Fibroblast of pulmonary artery (primary cell): ENCODE data around the gene NRXN3.
A peak's percentile ranks its signal among the peaks of the same experiment; 100 is the strongest.

Experiments
- DNase-seq: peaks from one replicate; pipeline ENCODE4 v3.0.0-alpha.2; 2010; ENCODE audit warnings: low read depth
- H3K4me3 ChIP-seq: replicated peaks from 2 replicates; pipeline ENCODE4 v1.5.1; 2011; ENCODE audit warnings: low read depth, mild to moderate bottlenecking, control low read depth, low read length, moderate library complexity
- TF ChIP-seq, protein P1 (sequence below): IDR thresholded peaks from 2 replicates; pipeline ENCODE4 v1.5.1; 2011; ENCODE audit warnings: mild to moderate bottlenecking, control low read depth, low read length, inconsistent platforms; ENCODE audit errors: missing control alignments

Gene NRXN3

DNA sequence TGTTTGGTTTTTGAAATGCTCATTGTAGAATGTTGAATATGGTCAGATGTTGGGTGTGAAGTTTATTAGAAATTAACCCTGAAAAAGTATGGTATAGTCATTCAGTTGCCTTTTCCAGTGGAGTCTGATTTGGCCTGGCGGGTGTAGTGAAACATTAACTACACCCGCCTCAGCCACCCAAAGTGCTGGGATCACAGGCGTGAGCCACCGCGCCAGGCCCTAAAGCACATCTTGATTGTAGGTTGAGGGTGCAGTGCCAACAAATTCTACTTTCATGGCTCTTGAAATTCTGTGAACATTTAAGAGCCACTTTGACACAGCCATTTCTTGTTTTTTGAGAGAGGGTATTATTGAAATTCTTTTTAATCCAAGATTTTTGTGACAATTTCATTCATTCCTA lies 1416.2 kb downstream of the NRXN3 start:
- H3K4me3 ChIP-seq = no peak overlapping the region
- DNase-seq = no peak
- TF ChIP-seq, protein P1, sequence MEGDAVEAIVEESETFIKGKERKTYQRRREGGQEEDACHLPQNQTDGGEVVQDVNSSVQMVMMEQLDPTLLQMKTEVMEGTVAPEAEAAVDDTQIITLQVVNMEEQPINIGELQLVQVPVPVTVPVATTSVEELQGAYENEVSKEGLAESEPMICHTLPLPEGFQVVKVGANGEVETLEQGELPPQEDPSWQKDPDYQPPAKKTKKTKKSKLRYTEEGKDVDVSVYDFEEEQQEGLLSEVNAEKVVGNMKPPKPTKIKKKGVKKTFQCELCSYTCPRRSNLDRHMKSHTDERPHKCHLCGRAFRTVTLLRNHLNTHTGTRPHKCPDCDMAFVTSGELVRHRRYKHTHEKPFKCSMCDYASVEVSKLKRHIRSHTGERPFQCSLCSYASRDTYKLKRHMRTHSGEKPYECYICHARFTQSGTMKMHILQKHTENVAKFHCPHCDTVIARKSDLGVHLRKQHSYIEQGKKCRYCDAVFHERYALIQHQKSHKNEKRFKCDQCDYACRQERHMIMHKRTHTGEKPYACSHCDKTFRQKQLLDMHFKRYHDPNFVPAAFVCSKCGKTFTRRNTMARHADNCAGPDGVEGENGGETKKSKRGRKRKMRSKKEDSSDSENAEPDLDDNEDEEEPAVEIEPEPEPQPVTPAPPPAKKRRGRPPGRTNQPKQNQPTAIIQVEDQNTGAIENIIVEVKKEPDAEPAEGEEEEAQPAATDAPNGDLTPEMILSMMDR = no peak

GRCh38 chr14:79586989-79587598 lies 1416.9 kb downstream of the NRXN3 start:
- H3K4me3 ChIP-seq = no peak overlapping the region
- TF ChIP-seq, protein P1 = no peak
- DNase-seq = peak; percentile 65

DNA sequence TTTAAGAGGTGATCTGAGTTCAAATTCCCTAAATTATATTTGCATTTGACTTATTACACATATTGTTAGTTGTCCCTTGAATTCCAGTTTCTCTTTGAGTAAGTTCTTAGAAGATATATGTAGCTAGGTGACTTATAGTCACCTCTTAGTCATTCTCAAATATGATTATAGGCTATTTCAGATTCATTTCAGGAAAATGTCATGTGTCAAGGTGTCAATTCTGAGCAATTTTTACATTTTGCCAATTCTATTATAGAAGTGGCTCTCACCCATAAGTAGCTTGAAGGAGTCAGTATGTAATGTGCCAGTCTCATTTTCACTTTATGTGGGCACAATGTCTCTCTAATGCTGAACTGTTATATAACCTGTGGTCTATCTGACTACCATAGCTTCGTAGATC lies 1417.7 kb downstream of the NRXN3 start:
- TF ChIP-seq, protein P1 = no peak
- no peak for DNase-seq
- no peak overlapping the region for H3K4me3 ChIP-seq

GRCh38 chr14:79588398-79588797 lies 1418.2 kb downstream of the NRXN3 start:
- no peak overlapping the region for H3K4me3 ChIP-seq
- TF ChIP-seq, protein P1 = no peak
- no peak for DNase-seq

DNA sequence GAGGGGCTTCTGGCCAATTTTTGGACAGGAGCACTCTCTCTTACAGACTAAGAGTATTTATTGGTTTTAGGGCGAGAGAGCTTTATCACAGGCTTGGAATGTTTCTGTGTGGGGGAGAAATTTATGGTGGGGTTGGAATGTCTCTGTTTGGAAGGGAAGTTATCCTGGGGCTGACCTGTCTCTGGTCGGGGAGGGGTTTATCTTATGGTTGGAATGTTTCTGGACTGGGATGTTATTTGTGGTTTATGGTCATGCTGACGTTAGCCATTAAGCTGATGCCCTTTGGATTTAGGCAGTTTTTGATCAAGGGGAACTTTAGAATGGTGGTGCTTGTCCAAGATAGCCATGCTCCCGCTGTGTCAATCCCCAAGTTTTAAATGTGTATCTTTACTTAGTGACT lies 1426.4 kb downstream of the NRXN3 start:
- TF ChIP-seq, protein P1 = no peak
- no peak overlapping the region for H3K4me3 ChIP-seq
- peak; percentile 77 for DNase-seq

DNA sequence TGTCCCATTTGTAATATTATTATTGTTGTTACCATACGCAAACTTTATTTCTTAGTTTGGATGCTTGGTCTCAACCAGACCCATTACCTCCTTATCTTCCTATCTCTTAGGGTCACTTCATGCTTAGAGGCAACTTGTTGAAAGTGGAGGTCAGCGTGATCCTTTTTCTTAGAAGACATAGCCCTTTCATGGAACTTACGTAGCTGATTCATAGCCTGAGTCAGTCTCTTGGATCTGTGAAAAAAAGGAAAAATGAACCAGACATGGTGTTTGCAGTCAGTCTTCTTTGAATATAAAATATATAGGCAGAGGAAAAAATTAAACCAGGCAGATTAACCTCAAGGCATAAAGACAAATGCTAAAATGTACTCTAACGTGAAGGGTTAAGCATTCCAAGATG lies 1427.4 kb downstream of the NRXN3 start:
- no peak overlapping the region for H3K4me3 ChIP-seq
- TF ChIP-seq, protein P1 = no peak
- DNase-seq = peak; percentile 33

DNA sequence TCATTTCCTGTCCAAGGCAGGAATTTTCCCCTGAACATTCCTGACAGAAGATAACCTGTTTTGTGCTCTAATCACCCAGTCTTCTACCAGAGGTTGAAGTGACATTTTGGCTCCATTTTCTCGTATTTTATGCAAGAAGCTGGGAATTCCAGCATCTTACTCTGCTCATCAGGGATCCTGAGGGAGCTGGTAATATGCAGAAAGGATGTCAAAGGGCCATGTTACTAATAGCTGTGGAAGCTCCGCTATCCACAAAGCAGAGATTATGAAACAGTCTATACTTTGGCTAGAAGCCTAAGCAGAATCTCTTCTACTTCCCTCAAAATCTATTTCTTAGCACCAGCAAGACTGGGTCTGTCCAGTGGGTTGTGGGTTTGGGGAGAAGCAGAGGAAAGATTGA lies 1428.2 kb downstream of the NRXN3 start:
- no peak overlapping the region for H3K4me3 ChIP-seq
- TF ChIP-seq, protein P1 = no peak
- peak; percentile 72 for DNase-seq
